Coronary artery (tissue), 2 donors: ENCODE measurements around the gene AEN.

Experiments
- DNase-seq: peaks from one replicate; pipeline ENCODE4 v3.0.0-alpha.2; 2017; ENCODE audit warnings: low spot score
- H3K27ac ChIP-seq, 2 donors: fragments of 200-600 bp; sonication (generic); one replicate each; pipeline ENCODE4 v1.5.1; 2016 to 2019
- H3K4me3 ChIP-seq: fragments of 200-600 bp; sonication (generic); 2 replicates; pipeline ENCODE4 v1.5.1; 2016; ENCODE audit warnings: mild to moderate bottlenecking, moderate library complexity
- TF ChIP-seq, protein P1 (sequence below): fragments of 200-600 bp; sonication (generic); IDR thresholded peaks from one replicate; pipeline ENCODE4 v1.5.1; 2019; ENCODE audit warnings: antibody characterized with exemption

Gene AEN

DNA sequence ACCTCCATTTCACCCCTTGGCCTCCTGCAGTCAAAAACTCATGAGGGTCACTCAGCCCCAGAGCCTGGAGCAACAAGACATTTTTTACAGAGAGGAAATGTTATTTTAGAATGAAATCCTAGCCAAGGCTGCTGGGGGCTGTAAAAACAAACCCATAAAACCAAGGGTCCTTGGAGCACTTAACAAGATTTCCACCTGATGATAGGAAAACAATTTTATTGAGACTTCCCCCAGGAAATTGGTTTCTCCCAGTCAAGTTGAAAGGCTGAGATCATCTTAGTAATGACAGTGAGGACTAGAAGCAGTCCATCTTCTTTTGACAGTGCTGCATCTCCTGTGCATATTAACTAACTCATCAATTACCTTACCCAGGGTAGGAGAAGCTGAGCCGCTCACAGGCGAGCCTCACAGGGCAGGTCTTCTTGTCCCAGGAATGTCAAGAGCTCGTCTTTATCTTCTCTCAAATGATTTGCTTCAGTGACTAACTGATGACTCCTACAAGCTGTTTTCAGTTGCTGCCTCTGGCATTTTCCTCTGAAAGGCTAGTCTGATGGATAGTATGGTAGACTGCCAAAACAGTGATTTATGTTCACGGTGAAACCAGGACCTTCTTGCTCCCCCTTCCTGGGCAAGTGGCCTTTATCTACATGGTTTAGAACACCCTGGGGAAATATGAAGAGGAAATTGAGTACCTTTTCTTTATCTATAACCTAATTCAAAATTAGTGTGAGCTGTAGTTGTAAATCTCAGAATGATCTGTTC, 34.6 kb upstream of the AEN start:
- DNase-seq: no peak
- no peak overlapping the region for H3K4me3 ChIP-seq
- TF ChIP-seq, protein P1, sequence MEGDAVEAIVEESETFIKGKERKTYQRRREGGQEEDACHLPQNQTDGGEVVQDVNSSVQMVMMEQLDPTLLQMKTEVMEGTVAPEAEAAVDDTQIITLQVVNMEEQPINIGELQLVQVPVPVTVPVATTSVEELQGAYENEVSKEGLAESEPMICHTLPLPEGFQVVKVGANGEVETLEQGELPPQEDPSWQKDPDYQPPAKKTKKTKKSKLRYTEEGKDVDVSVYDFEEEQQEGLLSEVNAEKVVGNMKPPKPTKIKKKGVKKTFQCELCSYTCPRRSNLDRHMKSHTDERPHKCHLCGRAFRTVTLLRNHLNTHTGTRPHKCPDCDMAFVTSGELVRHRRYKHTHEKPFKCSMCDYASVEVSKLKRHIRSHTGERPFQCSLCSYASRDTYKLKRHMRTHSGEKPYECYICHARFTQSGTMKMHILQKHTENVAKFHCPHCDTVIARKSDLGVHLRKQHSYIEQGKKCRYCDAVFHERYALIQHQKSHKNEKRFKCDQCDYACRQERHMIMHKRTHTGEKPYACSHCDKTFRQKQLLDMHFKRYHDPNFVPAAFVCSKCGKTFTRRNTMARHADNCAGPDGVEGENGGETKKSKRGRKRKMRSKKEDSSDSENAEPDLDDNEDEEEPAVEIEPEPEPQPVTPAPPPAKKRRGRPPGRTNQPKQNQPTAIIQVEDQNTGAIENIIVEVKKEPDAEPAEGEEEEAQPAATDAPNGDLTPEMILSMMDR: no peak
- H3K27ac ChIP-seq: no peak overlapping the region

DNA sequence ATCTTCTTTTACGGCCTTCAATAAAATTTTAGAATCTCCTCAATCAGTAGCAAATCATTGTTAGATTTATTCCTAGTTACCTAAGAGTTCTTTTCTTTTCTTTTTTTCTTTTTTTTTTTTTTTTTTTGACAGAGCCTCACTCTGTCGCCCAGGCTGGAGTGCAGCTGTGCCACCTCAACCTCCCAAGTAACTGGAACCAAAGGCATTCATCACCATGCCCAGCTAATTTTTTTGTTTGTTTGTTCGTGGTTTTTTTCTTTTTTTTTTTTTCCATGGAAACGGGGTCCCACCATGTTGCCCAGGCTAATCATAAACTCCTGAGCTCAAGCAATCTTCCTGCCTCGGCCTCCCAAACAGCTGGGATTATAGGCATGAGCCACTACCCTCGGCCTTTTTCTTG, 30.4 kb upstream of the AEN start:
- DNase-seq: no peak
- Histone ChIP-seq H3K4me3 (no peak overlapping the region), H3K27ac (no peak overlapping the region)
- TF ChIP-seq, protein P1: no peak

DNA sequence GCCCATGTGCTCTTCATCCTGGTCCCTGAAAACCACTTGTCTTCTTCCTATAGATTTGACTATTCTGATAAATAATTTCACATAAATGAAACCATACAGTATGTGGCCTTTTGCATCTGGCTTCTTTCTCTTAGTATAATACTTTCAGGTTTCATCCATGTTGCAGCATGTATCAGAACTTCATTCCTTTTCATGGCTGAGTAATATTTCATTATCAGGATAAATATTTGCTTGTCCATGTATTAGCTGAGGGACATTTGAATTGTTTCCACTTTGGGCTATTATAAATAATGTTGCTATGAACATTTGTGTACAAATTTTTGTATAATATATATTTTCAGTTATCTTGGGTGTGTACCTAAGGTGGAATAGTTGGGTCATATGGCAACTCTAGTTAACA, 29.8 kb upstream of the AEN start:
- DNase-seq: no peak

DNA sequence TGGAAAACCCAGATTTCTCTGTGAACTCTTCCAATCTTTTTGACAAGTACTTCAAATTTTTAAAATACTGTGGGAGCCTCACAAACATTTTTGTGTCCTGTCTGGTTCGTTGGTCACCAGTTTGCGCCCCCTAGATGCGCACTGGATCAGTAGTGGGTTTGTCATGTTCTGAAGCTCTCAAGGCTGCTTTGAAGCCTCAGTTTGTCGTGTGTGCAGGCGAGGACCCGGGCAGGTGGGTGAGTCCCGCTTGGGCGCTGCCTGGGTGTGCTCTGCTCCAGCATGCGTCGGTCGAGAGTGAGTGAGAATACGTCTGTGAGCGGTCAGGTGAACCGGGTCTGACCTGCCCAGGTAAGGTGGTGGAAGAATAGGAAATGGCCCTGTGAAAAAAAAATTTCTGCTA, 17.3 kb upstream of the AEN start:
- TF ChIP-seq, protein P1: no peak
- no peak overlapping the region for H3K4me3 ChIP-seq
- DNase-seq: no peak
- H3K27ac ChIP-seq: no peak overlapping the region

More for the DNA sequence above, 29.8 kb upstream of the AEN start:
- TF ChIP-seq, protein P1: no peak
- Histone ChIP-seq H3K27ac (no peak overlapping the region), H3K4me3 (no peak overlapping the region)

DNA sequence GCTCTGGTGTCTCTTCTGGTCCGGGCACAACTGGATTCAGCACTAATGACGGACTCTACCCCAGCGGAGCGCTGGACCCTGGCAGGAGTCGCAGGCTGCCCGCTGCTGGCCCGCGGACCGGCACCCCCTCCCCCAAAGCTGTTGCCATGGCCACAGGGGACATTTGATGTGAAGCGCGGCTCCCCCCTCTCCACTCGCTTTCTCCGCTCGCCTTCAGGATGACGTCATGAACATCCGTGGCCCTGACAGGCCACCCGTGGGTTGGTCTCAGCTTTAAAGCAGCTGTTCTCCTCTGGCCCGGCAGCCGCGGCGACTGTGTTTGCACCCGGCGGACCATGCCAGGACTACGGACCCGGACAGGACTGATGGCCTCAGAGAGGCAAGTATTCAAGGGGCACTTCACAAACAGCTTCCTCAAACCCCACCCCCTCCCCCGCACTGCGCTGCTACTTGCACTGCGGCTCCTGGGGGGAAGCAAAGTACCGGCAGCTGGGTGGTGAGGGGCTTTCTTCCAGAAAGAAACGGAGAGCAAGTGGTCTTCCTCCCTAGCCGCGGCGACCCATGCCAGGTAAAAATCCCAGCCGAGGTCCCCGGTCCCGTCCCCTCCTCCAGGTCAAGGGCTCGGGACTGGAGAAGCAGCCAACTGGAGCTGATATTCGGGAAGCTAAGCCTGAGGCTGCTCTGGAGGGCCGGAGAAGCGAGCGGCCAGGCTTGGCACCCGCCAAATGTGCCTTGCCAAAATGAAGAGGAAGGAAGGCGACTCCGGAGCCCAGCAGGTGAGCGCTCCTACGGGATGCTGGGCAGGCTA, 16.6 kb upstream of the AEN start:
- H3K4me3 ChIP-seq: peak overlapping the region; percentile 40
- H3K27ac ChIP-seq: no peak overlapping the region
- no peak for DNase-seq
- TF ChIP-seq, protein P1: no peak

- H3K4me3 ChIP-seq: peak overlapping the region; percentile 40
- no peak for DNase-seq
- TF ChIP-seq, protein P1: no peak
- no peak overlapping the region for H3K27ac ChIP-seq
These were observed 15.7 kb upstream of the AEN start for GRCh38 chr15:88605189-88606069.
